HCT116 (cell line): ENCODE results near the gene CAVIN1. TPM values are rescaled to one million over a fixed set of nuclear protein-coding genes. Genes with fewer than 3 reads are reported as not detected.

Experiments used
- ATAC-seq: fragments of 200-7000 bp; cut with Tn5 transposase; 2 replicates; pipeline ENCODE4 v1.9.1; 2020; ENCODE audit warnings: mild to moderate bottlenecking, moderate library complexity
- BruUV-seq: library from RNA; stranded (reverse); fragments of 400-500 nt; replicated peaks from 2 replicates; lab custom pipeline; 2021; lab: Mats Ljungman, UMichigan
- CTCF ChIA-PET: fragments of 300-600 bp; sonication (Branson Sonifier 250); formaldehyde crosslinking; loops from one replicate; lab custom pipeline; 2021; ENCODE audit warnings: antibody characterized with exemption; lab: Charles Lee
- POLR2A ChIA-PET: fragments of 300-600, 350-600 bp; sonication (Branson Sonifier 250); formaldehyde crosslinking; loops from one replicate; lab custom pipeline; 2021; ENCODE audit warnings: antibody characterized with exemption; lab: Charles Lee
- RAD21 ChIA-PET, 2 experiments: fragments of 300-600 bp; sonication (Branson Sonifier 250); formaldehyde crosslinking; loops; one replicate each; lab custom pipeline; 2023; ENCODE audit warnings: low total read pairs in 2 of 2; ENCODE audit not compliant: uncharacterized antibody in 2 of 2, unreplicated experiment in 2 of 2, low non-redundant PET in 1 of 2; lab: Charles Lee
- DNase-seq: peaks from one replicate; pipeline ENCODE4 v3.0.0-alpha.2; 2010; ENCODE audit warnings: low read depth, low spot score
- H2AFZ ChIP-seq: fragments of 200-600 bp; shearing (Covaris generic), sonication (generic); 2 replicates; pipeline ENCODE4 v1.6.1; 2017; ENCODE audit warnings: low read depth, mixed run types, mixed read lengths, antibody characterized with exemption, low read length; ENCODE audit not compliant: poor library complexity, severe bottlenecking
- H3K27ac ChIP-seq: 2 replicates; pipeline ENCODE4 v1.5.1; 2012; ENCODE audit warnings: low read depth, low read length
- H3K27me3 ChIP-seq: fragments of 200-600 bp; sonication (generic); 2 replicates; pipeline ENCODE4 v1.6.1; 2016; ENCODE audit warnings: mixed run types, low read length, mixed read lengths; ENCODE audit not compliant: insufficient read depth
- H3K36me3 ChIP-seq, 2 experiments: fragments of 200-500 bp in 1 of 2; fragments of 200-600 bp in 1 of 2; sonication (Bioruptor generic) in 1 of 2; sonication (generic) in 1 of 2; 2 replicates each; pipeline versions ENCODE4 v1.5.1 to v1.6.1; 2014 to 2016; ENCODE audit warnings: low read length in 2 of 2, inconsistent platforms in 1 of 2, mixed read lengths in 1 of 2, mixed run types in 1 of 2; ENCODE audit not compliant: insufficient read depth in 2 of 2, control insufficient read depth in 1 of 2
- H3K4me1 ChIP-seq, 2 experiments: fragments of 200-600 bp in 1 of 2; sonication (generic) in 1 of 2; 2 replicates each; pipeline versions ENCODE4 v1.5.1 to v1.6.1; 2012 to 2017; ENCODE audit warnings: low read length in 2 of 2, inconsistent platforms in 1 of 2, mild to moderate bottlenecking in 1 of 2, mixed read lengths in 1 of 2, mixed run types in 1 of 2, moderate library complexity in 1 of 2; ENCODE audit not compliant: insufficient read depth in 2 of 2, control insufficient read depth in 1 of 2
- H3K4me2 ChIP-seq: fragments of 200-600 bp; sonication (generic); 2 replicates; pipeline ENCODE4 v1.6.1; 2017; ENCODE audit warnings: mixed run types, low read length, mixed read lengths
- H3K4me3 ChIP-seq, 2 experiments: fragments of 200-600 bp in 1 of 2; sonication (generic) in 1 of 2; replicated peaks in 1 of 2; 2 replicates each; pipeline ENCODE4 v1.5.1; 2011 to 2016; ENCODE audit warnings: low read length in 2 of 2, control low read depth in 1 of 2, low read depth in 1 of 2, mild to moderate bottlenecking in 1 of 2, mixed read lengths in 1 of 2, mixed run types in 1 of 2
- H3K79me2 ChIP-seq: fragments of 200-600 bp; sonication (generic); 2 replicates; pipeline ENCODE4 v1.6.1; 2017; ENCODE audit warnings: mild to moderate bottlenecking, mixed run types, low read length, moderate library complexity, mixed read lengths; ENCODE audit not compliant: insufficient read depth
- H3K9ac ChIP-seq: fragments of 200-600 bp; sonication (generic); 2 replicates; pipeline ENCODE4 v1.6.1; 2016; ENCODE audit warnings: low read length, mixed read lengths
- H3K9me2 ChIP-seq: fragments of 200-600 bp; sonication (generic), shearing (Covaris generic); 2 replicates; pipeline ENCODE4 v1.6.1; 2017; ENCODE audit warnings: mixed run types, mild to moderate bottlenecking, moderate library complexity; ENCODE audit not compliant: insufficient read depth
- H3K9me3 ChIP-seq, 2 experiments: fragments of 200-500 bp in 1 of 2; fragments of 200-600 bp in 1 of 2; sonication (Bioruptor generic) in 1 of 2; sonication (generic) in 1 of 2; 2 replicates each; pipeline ENCODE4 v1.6.1; 2014 to 2017; ENCODE audit warnings: low read length in 2 of 2, mixed read lengths in 2 of 2, inconsistent platforms in 1 of 2, low read depth in 1 of 2, mild to moderate bottlenecking in 1 of 2, mixed run types in 1 of 2, moderate library complexity in 1 of 2; ENCODE audit not compliant: control insufficient read depth in 1 of 2, insufficient read depth in 1 of 2
- H4K20me1 ChIP-seq: fragments of 200-600 bp; sonication (generic), shearing (Covaris generic); 2 replicates; pipeline ENCODE4 v1.6.1; 2017; ENCODE audit warnings: mixed run types, mild to moderate bottlenecking, moderate library complexity; ENCODE audit not compliant: insufficient read depth
- ELF1 ChIP-seq: IDR thresholded peaks from 2 replicates; pipeline ENCODE4 v1.6.1; 2012; ENCODE audit warnings: low read depth, borderline replicate concordance
- JUND ChIP-seq: IDR thresholded peaks from 2 replicates; pipeline ENCODE4 v1.6.1; 2012
- POLR2AphosphoS5 ChIP-seq: IDR thresholded peaks from 2 replicates; pipeline ENCODE4 v1.6.1; 2011; ENCODE audit warnings: mild to moderate bottlenecking, low read depth, low read length, moderate library complexity
- SIN3A ChIP-seq: IDR thresholded peaks from 2 replicates; pipeline ENCODE4 v1.6.1; 2012; ENCODE audit warnings: low read depth
- TCF7L2 ChIP-seq: IDR thresholded peaks from 2 replicates; pipeline ENCODE4 v1.7.0; 2011; ENCODE audit warnings: borderline replicate concordance, inconsistent platforms; ENCODE audit not compliant: insufficient read depth, insufficient read length; ENCODE audit errors: extremely low read depth
- YY1 ChIP-seq: IDR thresholded peaks from 2 replicates; pipeline ENCODE4 v1.6.1; 2011; ENCODE audit warnings: low read length, low read depth, moderate library complexity, mild to moderate bottlenecking; ENCODE audit not compliant: insufficient replicate concordance; ENCODE audit errors: extremely low read depth
- ZNF274 ChIP-seq: fragments of 200-500 bp; sonication (Bioruptor generic); IDR thresholded peaks from 2 replicates; pipeline ENCODE4 v1.6.1; 2014; ENCODE audit warnings: mild to moderate bottlenecking, low read depth, low read length, inconsistent platforms
- intact Hi-C: fragments of 100-400 bp; cut with micrococcal nuclease; formaldehyde crosslinking; loops from 2 replicates; pipeline ENCODE4 v1.10.0; 2022
- total RNA-seq: library from RNA; stranded (reverse); gene quantifications from one replicate; pipeline ENCODE4 v1.2.1, GENCODE V29; 2021; ENCODE audit not compliant: unreplicated experiment
- TF ChIP-seq, protein P1 (sequence below): IDR thresholded peaks from 2 replicates; pipeline ENCODE4 v1.6.1; 2011; ENCODE audit warnings: mild to moderate bottlenecking, low read length, moderate library complexity; ENCODE audit not compliant: insufficient replicate concordance; ENCODE audit errors: extremely low read depth
- TF ChIP-seq, protein P2 (sequence below): IDR thresholded peaks from 2 replicates; pipeline ENCODE4 v1.6.1; 2012

The CAVIN1 gene
- total RNA-seq, 1 experiment from 2014 or later, result 79.7 TPM

DNA sequence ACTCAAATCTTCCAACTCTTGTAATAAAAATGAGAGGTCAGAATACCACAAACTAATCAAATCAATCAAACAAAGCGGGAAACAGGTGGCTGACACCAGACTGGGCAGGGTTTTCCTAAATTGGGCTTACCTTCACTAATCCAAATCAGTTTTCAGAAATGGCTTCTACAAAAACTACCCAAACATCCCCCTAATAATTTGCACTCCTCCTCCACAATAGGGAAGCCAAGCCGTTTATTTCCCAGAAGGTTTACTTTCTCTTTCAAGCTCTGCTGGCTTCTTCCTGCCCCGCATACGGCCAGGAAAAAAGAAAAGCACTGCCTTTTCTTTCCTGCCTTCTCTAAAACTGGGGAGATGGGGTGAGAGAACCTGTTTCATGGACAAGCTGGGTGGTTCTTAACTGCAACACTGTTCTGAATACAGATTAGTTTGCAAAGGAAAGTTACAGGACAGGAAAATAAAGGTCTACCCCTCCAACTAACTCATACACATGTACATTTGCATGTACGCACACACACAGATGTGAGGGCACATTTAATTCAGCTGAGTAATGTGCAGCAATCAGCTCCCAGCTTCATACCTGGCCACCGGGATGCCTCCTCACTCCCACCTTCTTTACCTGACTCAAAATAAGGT, 44.0 kb downstream of the CAVIN1 start:
- Histone ChIP-seq H3K4me3 (no peak overlapping the region), H3K27ac (no peak overlapping the region), H3K27me3 (no peaks in the 10 kb centered on the region), H4K20me1 (0 out of 2 replicates have a peak, but pooled peaks cover 3% of the 10 kb centered on the region), H3K9me3 (no peaks in the 10 kb centered on the region), H3K36me3 (no peaks in the 10 kb centered on the region), H3K79me2 (peaks cover 44% of the 10 kb centered on the region), H3K4me2 (no peak overlapping the region), H3K9ac (no peak overlapping the region), H3K9me2 (no peaks in the 10 kb centered on the region), H2AFZ (no peak overlapping the region), H3K4me1 (peaks cover 4 to 10% of the 10 kb centered on the region in 2 experiments)
- intact Hi-C loops, result no loop called here
- BruUV-seq, result no TSS peak
- TF ChIP-seq, protein P1, sequence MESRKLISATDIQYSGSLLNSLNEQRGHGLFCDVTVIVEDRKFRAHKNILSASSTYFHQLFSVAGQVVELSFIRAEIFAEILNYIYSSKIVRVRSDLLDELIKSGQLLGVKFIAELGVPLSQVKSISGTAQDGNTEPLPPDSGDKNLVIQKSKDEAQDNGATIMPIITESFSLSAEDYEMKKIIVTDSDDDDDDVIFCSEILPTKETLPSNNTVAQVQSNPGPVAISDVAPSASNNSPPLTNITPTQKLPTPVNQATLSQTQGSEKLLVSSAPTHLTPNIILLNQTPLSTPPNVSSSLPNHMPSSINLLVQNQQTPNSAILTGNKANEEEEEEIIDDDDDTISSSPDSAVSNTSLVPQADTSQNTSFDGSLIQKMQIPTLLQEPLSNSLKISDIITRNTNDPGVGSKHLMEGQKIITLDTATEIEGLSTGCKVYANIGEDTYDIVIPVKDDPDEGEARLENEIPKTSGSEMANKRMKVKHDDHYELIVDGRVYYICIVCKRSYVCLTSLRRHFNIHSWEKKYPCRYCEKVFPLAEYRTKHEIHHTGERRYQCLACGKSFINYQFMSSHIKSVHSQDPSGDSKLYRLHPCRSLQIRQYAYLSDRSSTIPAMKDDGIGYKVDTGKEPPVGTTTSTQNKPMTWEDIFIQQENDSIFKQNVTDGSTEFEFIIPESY, result no peak
- TF ChIP-seq SIN3A, result no peak
- TF ChIP-seq, protein P2, sequence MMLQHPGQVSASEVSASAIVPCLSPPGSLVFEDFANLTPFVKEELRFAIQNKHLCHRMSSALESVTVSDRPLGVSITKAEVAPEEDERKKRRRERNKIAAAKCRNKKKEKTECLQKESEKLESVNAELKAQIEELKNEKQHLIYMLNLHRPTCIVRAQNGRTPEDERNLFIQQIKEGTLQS, result no peak
- TF ChIP-seq TCF7L2, result no peak
- no peak for TF ChIP-seq JUND
- TF ChIP-seq ELF1, result no peak
- no peak for TF ChIP-seq ZNF274
- TF ChIP-seq YY1, result no peak
- TF ChIP-seq POLR2AphosphoS5, result no peak
- ChIA-PET RAD21 (no interaction called here), CTCF (no interaction called here), POLR2A (interaction anchor here (0.6 to 1.8 kb wide), 2 partner anchors 9 to 32 kb away, joined by 3 read pairs; partner anchors contain the start of gene STAT3)
- ATAC-seq, result no peak
- DNase-seq, result no peak
